ENCODE results near the gene SIRPB1.
"Not testable (repeated sequence)": the region's sequence is repeated elsewhere in the genome, so short reads cannot be mapped to it uniquely, and the experiment has no call there.

The SIRPB1 gene

GRCh38 chr20:1652104-1652503, 32.3 kb upstream of the SIRPB1 start:
- ATAC-seq (replicated peaks) (no peak), DNase-seq (no peak)
- Mint-ChIP-seq H3K9me3 (no peaks in the 10 kb centered on the region), H3K27me3 (no peaks in the 10 kb centered on the region), H3K27ac (peak overlapping the region in 1 of 2 donors; percentile 50), H3K36me3 (ENCODE audit: insufficient read depth) (peaks cover 15% of the 10 kb centered on the region), H3K4me1 (ENCODE audit: low read depth in 2 of 2) (peaks cover 47 to 61% of the 10 kb centered on the region in 2 donors), H3K4me3 (peak overlapping the region; percentile 43 to 71)

GRCh38 chr20:1651268-1652058, 31.7 kb upstream of the SIRPB1 start:
- Mint-ChIP-seq H3K27ac (peak overlapping the region in 1 of 2 donors; percentile 50), H3K9me3 (no peaks in the 10 kb centered on the region), H3K36me3 (ENCODE audit: insufficient read depth) (peaks cover 15% of the 10 kb centered on the region), H3K4me1 (ENCODE audit: low read depth in 2 of 2) (peaks cover 45 to 60% of the 10 kb centered on the region in 2 donors), H3K4me3 (peak overlapping the region; percentile 43 to 71), H3K27me3 (no peaks in the 10 kb centered on the region)
- DNase-seq (no peak), ATAC-seq (replicated peaks) (no peak)

- no peaks in the 10 kb centered on the region for H3K9me3 Mint-ChIP-seq
Measured at GRCh38 chr20:1648101-1648500, 28.3 kb upstream of the SIRPB1 start.

DNA sequence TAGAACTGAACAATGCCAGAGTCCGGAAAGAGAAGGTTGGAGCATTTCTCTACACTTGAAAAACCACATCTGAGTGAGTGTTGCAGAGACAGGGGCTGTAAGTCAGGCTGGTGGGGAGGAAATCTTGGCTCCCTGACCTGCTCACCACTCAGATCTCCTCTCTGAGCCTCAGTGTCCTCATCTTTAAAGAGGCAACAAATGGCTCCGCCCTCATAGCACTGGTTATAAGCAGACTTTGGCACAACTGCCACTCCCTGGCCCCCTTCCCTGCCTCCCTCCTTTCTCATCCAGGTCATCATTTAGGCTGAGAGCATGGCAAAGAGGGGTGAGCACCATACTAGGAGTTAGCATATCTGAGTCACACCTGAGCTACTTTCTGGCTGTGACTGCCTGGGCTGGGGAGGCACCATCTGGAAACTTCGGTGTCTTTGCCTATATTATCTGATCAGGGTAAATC, 27.2 kb upstream of the SIRPB1 start:
- no peak for ATAC-seq (replicated peaks)
- peaks cover 17 to 25% of the 10 kb centered on the region in 2 donors for H3K4me1 Mint-ChIP-seq (ENCODE audit: low read depth in 2 of 2)
- H3K36me3 Mint-ChIP-seq (ENCODE audit: insufficient read depth) = peaks cover 6% of the 10 kb centered on the region
- no peaks in the 10 kb centered on the region for H3K9me3 Mint-ChIP-seq
- no peaks in the 10 kb centered on the region for H3K27me3 Mint-ChIP-seq
- no peak overlapping the region for H3K4me3 Mint-ChIP-seq
- no peak overlapping the region for H3K27ac Mint-ChIP-seq
- DNase-seq = no peak

More at GRCh38 chr20:1648101-1648500, 28.3 kb upstream of the SIRPB1 start:
- peaks cover 9% of the 10 kb centered on the region for H3K36me3 Mint-ChIP-seq (ENCODE audit: insufficient read depth)
- ATAC-seq (replicated peaks) = no peak
- H3K27ac Mint-ChIP-seq = no peak overlapping the region
- no peaks in the 10 kb centered on the region for H3K27me3 Mint-ChIP-seq
- no peak overlapping the region for H3K4me3 Mint-ChIP-seq
- peaks cover 25 to 32% of the 10 kb centered on the region in 2 donors for H3K4me1 Mint-ChIP-seq (ENCODE audit: low read depth in 2 of 2)
- no peak for DNase-seq

GRCh38 chr20:1644101-1644962, 24.5 kb upstream of the SIRPB1 start:
- no peaks in the 10 kb centered on the region for H3K9me3 Mint-ChIP-seq
- H3K36me3 Mint-ChIP-seq (ENCODE audit: insufficient read depth) = peaks cover 6% of the 10 kb centered on the region

DNA sequence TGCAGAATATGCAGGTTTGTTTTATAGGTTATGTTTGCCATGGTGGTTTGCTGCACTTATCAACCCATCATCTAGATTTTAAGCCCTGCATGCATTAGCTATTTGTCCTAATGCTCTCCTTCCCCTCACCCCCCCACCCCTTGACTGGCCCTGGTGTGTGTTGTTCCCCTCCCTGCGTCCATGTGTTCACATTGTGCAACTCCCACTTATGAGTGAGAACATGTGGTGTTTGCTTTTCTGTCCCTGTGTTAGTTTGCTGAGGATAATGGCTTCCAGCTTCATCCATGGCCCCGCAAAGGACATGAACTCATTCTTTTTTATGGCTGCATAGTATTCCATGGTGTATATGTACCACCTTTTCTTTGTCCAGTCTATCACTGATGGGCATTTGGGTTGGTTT, 18.8 kb upstream of the SIRPB1 start:
- not testable (repeated sequence) for H3K9me3 Mint-ChIP-seq; ATAC-seq (replicated peaks); H3K36me3 Mint-ChIP-seq (ENCODE audit: insufficient read depth); H3K27me3 Mint-ChIP-seq; H3K4me3 Mint-ChIP-seq; DNase-seq
- Mint-ChIP-seq H3K27ac (peak overlapping the region in 1 of 2 donors; percentile 82), H3K4me1 (ENCODE audit: low read depth in 2 of 2) (peaks cover 10 to 11% of the 10 kb centered on the region in 2 donors)

More at GRCh38 chr20:1644101-1644962, 24.5 kb upstream of the SIRPB1 start:
- Mint-ChIP-seq H3K4me1 (ENCODE audit: low read depth in 2 of 2) (peaks cover 4 to 12% of the 10 kb centered on the region in 2 donors), H3K4me3 (no peak overlapping the region), H3K27ac (no peak overlapping the region), H3K27me3 (no peaks in the 10 kb centered on the region)
- ATAC-seq (replicated peaks) (no peak), DNase-seq (no peak)

DNA sequence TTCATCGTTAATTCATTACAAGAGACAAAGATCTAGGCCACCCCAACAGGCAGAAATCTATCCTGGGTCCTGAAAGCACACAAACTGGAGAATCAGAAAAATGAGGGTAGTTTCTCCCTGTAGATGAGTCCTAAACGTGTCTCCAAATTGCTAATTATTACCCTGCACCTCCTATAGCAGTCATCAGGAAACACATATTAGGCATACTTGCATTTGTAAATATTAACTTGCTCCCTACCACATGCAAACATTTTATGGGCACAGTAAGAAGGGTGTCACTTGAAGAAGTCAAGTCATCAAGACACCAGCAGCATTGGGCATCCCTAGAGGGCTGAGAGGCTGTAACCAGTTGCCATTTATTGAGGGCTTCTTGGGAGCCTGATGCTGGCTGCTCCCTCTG, 17.9 kb upstream of the SIRPB1 start:
- Mint-ChIP-seq H3K27ac (peak overlapping the region; percentile 41 to 49), H3K9me3 (no peaks in the 10 kb centered on the region), H3K4me1 (ENCODE audit: low read depth in 2 of 2) (peaks cover 11 to 17% of the 10 kb centered on the region in 2 donors), H3K4me3 (no peak overlapping the region), H3K36me3 (ENCODE audit: insufficient read depth) (peaks cover 7% of the 10 kb centered on the region), H3K27me3 (no peaks in the 10 kb centered on the region)
- no peak for DNase-seq
- no peak for ATAC-seq (replicated peaks)

DNA sequence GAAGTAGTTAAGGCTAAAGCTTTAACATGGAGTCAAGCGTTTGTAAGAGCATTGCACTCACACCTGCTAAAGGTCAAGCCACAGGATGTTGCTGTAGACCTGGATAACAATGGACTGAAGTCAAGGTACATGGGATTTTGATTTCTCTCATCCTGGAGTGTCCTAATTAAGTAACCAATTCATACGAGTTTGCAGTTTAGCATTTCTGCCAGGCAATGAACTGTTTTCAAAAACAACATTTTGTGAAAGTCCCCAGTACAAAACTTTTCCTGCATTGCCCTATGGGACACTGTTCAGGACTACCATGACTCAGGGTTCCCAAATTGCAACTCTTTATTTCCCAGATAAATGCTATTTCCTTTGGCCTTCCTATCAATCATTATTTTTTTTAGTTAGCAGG, 17.4 kb upstream of the SIRPB1 start:
- no peak for DNase-seq
- Mint-ChIP-seq H3K9me3 (no peaks in the 10 kb centered on the region), H3K4me3 (no peak overlapping the region), H3K4me1 (ENCODE audit: low read depth in 2 of 2) (peaks cover 17 to 23% of the 10 kb centered on the region in 2 donors), H3K27me3 (no peaks in the 10 kb centered on the region), H3K27ac (peak overlapping the region in 1 of 2 donors; percentile 41), H3K36me3 (ENCODE audit: insufficient read depth) (peaks cover 7% of the 10 kb centered on the region)
- ATAC-seq (replicated peaks) = no peak

- no peak overlapping the region for H3K4me3 Mint-ChIP-seq
- ATAC-seq (replicated peaks) = no peak
- H3K27ac Mint-ChIP-seq = peak overlapping the region; percentile 29 to 41
- DNase-seq = no peak
- no peaks in the 10 kb centered on the region for H3K9me3 Mint-ChIP-seq
- peaks cover 23 to 29% of the 10 kb centered on the region in 2 donors for H3K4me1 Mint-ChIP-seq (ENCODE audit: low read depth in 2 of 2)
- peaks cover 7% of the 10 kb centered on the region for H3K36me3 Mint-ChIP-seq (ENCODE audit: insufficient read depth)
- H3K27me3 Mint-ChIP-seq = no peaks in the 10 kb centered on the region
Measured at GRCh38 chr20:1636621-1637020, 16.8 kb upstream of the SIRPB1 start.

DNA sequence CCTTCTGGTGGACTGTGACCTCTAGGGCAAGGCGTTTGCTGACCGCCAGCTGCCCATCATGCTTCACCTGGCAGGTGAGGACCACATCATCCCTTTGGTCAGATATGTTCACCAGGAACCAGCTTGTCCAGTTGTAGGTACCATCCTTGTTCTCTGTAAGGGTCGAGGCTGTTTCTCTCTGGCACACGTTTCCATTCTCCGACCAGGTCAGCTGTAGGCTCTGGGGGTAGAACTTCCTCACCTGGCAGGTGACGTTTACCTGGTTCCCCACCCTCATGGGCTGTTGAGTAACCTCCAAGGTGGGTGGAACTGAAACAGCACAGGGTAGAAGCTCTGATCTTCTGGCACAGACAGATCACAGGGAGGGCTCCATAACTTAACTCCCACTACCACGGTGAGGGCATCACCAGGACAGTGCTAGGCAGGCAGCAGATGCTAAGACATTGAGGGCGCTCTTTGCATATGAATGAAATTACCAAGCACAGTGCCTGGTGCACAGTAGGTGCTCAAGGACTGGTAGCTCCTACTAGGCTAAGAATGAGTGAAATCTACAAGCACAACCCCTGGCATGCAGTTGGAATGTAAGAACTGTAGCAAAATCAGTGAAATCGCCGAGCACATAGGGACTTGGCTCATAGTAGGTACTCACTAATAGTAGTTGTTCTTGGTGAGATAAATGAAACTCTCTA, 15.6 kb upstream of the SIRPB1 start:
- no peak for ATAC-seq (replicated peaks)

DNA sequence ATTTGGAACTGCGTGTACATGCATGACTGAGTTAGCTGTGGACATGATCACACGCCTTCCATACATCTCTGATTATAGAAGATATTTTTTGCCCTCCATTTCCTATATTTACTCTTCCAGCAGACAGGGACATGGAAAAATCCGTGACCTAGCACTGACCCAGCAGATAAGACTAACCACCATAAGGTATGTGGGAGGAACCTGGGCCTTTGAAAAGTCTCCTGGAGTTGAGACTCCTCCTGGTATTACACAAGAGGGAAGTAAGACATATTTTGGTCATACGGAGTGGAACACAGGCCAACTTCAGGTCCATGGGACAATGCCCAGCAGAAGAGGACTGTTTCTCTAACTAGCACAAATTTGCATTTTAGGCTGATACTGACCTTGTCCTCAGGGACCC, 13.7 kb upstream of the SIRPB1 start:
- no peak for DNase-seq
- no peak for ATAC-seq (replicated peaks)
- Mint-ChIP-seq H3K9me3 (no peaks in the 10 kb centered on the region), H3K4me1 (ENCODE audit: low read depth in 2 of 2) (peaks cover 16 to 33% of the 10 kb centered on the region in 2 donors), H3K27me3 (no peaks in the 10 kb centered on the region), H3K36me3 (ENCODE audit: insufficient read depth) (peaks cover 16% of the 10 kb centered on the region), H3K4me3 (no peak overlapping the region), H3K27ac (peak overlapping the region in 1 of 2 donors; percentile 94)

More for the DNA sequence above, 15.6 kb upstream of the SIRPB1 start:
- no peaks in the 10 kb centered on the region for H3K27me3 Mint-ChIP-seq
- H3K36me3 Mint-ChIP-seq (ENCODE audit: insufficient read depth) = peaks cover 7% of the 10 kb centered on the region
- peaks cover 21 to 33% of the 10 kb centered on the region in 2 donors for H3K4me1 Mint-ChIP-seq (ENCODE audit: low read depth in 2 of 2)
- DNase-seq = no peak
- H3K4me3 Mint-ChIP-seq = no peak overlapping the region
- H3K27ac Mint-ChIP-seq = no peak overlapping the region
- no peaks in the 10 kb centered on the region for H3K9me3 Mint-ChIP-seq

GRCh38 chr20:1632178-1632577, 12.4 kb upstream of the SIRPB1 start:
- peaks cover 16 to 24% of the 10 kb centered on the region in 2 donors for H3K4me1 Mint-ChIP-seq (ENCODE audit: low read depth in 2 of 2)
- H3K36me3 Mint-ChIP-seq (ENCODE audit: insufficient read depth) = peaks cover 21% of the 10 kb centered on the region
- H3K27ac Mint-ChIP-seq = peak overlapping the region; percentile 78 to 94

More at GRCh38 chr20:1632178-1632577, 12.4 kb upstream of the SIRPB1 start:
- Mint-ChIP-seq H3K4me3 (peak overlapping the region; percentile 52 to 59), H3K9me3 (no peaks in the 10 kb centered on the region), H3K27me3 (no peaks in the 10 kb centered on the region)
- no peak for DNase-seq
- peak; percentile 36 for ATAC-seq (replicated peaks)
